WERI-Rb-1 (cell line): ENCODE measurements around the gene YIPF5.

Experiments used
- DNase-seq: peaks from one replicate; pipeline ENCODE4 v3.0.0-alpha.2; 2020
- H3K27ac ChIP-seq: fragments of 250-450 bp; sonication (Bioruptor Pico); 2 replicates; pipeline ENCODE4 v1.5.1; 2020; ENCODE audit warnings: mild to moderate bottlenecking, moderate library complexity
- H3K27me3 ChIP-seq: fragments of 250-450 bp; sonication (Bioruptor Pico); 2 replicates; pipeline ENCODE4 v1.5.1; 2021; ENCODE audit warnings: mild to moderate bottlenecking, low read depth, moderate library complexity; ENCODE audit not compliant: insufficient read depth, severe bottlenecking
- H3K36me3 ChIP-seq: fragments of 250-450 bp; sonication (Bioruptor Pico); 2 replicates; pipeline ENCODE4 v1.5.1; 2020; ENCODE audit warnings: mild to moderate bottlenecking, moderate library complexity
- H3K4me3 ChIP-seq: 2 replicates; pipeline ENCODE4 v1.5.1; 2011; ENCODE audit warnings: low read depth, mild to moderate bottlenecking, control low read depth, low read length
- H3K9me3 ChIP-seq: fragments of 250-450 bp; sonication (Bioruptor Pico); 2 replicates; pipeline ENCODE4 v1.5.1; 2021; ENCODE audit warnings: mild to moderate bottlenecking, moderate library complexity; ENCODE audit not compliant: severe bottlenecking
- TF ChIP-seq, protein P1 (sequence below): IDR thresholded peaks from 2 replicates; pipeline ENCODE4 v1.5.1; 2011; ENCODE audit warnings: low read depth, mild to moderate bottlenecking, control low read depth, inconsistent platforms, low read length

Gene YIPF5

DNA sequence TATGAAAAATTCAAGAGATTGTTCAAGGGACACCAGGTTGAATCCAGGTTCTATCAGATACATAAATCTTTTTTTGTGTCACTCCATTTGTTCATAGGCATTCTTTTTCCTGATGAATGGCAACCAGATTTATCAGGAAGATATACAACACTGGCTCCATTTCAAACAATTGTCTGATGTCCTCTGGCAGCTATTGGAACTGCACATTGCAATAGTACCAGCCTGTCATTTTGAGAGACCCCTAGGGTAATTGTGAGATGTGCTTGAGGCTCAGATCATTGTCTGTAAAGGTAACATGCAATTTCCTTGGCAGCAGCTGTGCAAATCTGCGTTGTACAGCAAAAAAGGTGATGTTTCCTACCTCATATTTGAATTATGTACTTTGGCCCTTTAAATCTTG lies 26.2 kb upstream of the YIPF5 start:
- no peak overlapping the region for H3K4me3 ChIP-seq
- no peaks in the 10 kb centered on the region for H3K9me3 ChIP-seq
- no peak for DNase-seq
- no peak overlapping the region for H3K27ac ChIP-seq
- TF ChIP-seq, protein P1, sequence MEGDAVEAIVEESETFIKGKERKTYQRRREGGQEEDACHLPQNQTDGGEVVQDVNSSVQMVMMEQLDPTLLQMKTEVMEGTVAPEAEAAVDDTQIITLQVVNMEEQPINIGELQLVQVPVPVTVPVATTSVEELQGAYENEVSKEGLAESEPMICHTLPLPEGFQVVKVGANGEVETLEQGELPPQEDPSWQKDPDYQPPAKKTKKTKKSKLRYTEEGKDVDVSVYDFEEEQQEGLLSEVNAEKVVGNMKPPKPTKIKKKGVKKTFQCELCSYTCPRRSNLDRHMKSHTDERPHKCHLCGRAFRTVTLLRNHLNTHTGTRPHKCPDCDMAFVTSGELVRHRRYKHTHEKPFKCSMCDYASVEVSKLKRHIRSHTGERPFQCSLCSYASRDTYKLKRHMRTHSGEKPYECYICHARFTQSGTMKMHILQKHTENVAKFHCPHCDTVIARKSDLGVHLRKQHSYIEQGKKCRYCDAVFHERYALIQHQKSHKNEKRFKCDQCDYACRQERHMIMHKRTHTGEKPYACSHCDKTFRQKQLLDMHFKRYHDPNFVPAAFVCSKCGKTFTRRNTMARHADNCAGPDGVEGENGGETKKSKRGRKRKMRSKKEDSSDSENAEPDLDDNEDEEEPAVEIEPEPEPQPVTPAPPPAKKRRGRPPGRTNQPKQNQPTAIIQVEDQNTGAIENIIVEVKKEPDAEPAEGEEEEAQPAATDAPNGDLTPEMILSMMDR = no peak
- no peaks in the 10 kb centered on the region for H3K36me3 ChIP-seq
- H3K27me3 ChIP-seq = no peaks in the 10 kb centered on the region

DNA sequence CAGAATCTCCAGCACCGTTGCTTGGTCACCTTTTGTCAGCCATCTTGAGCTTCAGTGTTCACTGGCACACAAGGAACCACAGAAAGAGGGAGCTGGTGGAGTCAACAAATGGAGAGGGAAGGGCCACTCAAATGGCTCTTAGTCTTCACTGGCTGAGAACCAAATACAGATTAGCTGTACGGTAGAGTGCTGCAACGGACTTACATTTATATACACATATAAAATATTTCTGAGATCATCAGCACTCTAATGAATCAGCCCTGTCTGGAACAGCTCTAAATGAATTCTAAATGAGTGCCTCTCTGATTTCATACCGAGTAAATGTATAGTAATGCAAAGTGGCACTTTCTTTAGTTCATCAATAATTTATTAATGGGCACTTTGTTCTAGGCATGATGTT lies 25.0 kb upstream of the YIPF5 start:
- TF ChIP-seq, protein P1 = no peak
- Histone ChIP-seq H3K27ac (no peak overlapping the region), H3K9me3 (no peaks in the 10 kb centered on the region), H3K4me3 (no peak overlapping the region), H3K36me3 (no peaks in the 10 kb centered on the region), H3K27me3 (no peaks in the 10 kb centered on the region)
- DNase-seq = no peak

DNA sequence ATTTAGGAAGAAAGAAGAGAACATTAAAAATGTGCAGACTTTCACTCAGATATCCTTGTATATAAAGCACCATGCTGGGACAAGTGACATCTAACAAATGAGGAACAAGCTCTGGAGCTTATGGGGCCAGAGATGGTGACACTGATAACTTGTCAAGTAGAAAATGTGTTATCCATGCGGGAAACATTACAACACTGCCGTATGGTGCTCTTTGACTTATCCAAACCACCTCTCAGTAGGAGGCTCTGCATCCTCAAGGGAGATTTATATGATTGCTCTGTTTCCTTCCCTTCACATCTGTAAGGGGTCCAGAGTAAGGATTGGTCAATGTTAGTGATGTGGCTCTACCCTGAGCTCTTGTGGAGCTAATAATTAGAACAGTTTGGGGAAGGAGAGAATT lies 23.7 kb upstream of the YIPF5 start:
- Histone ChIP-seq H3K27me3 (no peaks in the 10 kb centered on the region), H3K36me3 (no peaks in the 10 kb centered on the region), H3K4me3 (no peak overlapping the region), H3K27ac (no peak overlapping the region), H3K9me3 (no peaks in the 10 kb centered on the region)
- TF ChIP-seq, protein P1 = no peak
- DNase-seq = no peak

DNA sequence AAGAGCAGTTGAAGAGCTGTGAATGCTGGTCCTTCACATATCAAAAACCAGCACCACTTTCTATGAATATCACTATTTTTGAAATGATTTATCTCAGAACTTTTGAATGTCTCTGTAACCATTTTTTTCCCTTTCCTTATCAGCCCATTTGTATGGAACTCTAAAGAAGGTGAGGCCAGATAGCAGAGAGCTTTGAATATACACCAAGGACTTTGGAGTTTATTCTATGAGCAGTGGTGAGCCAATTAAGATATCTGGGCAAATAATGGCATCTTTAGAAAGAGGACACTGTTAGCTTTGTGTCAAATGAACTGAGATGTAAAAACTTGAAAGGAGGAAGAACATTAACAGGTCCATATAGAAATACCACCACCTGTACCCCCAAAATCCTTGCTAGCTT lies 22.2 kb upstream of the YIPF5 start:
- no peak overlapping the region for H3K27ac ChIP-seq
- no peaks in the 10 kb centered on the region for H3K9me3 ChIP-seq
- no peaks in the 10 kb centered on the region for H3K36me3 ChIP-seq
- H3K27me3 ChIP-seq = no peaks in the 10 kb centered on the region
- DNase-seq = no peak
- no peak overlapping the region for H3K4me3 ChIP-seq
- TF ChIP-seq, protein P1 = no peak

DNA sequence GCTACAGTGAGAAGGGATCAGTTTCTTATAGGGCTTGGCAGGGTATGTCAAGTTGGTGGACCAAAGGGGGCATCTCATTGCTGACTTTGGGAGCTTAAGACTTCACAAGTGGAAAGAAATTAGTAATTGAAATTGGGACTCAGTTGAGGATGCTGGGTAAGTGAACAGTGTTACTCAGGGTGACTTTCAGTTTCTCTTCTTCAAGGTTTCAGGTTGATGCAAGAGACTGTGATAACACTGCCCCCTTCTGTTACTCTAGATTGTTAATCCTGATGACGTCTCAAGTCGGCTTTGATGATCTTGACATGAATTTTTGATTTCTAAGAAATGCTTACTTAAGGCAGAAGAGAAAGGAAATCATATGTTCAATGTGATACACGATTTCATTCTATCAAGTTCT lies 21.5 kb upstream of the YIPF5 start:
- H3K9me3 ChIP-seq = no peaks in the 10 kb centered on the region
- no peak overlapping the region for H3K4me3 ChIP-seq
- H3K27me3 ChIP-seq = no peaks in the 10 kb centered on the region
- no peak overlapping the region for H3K27ac ChIP-seq
- TF ChIP-seq, protein P1 = peak; percentile 46; the same call in 1 of the 2 replicates
- DNase-seq = no peak
- H3K36me3 ChIP-seq = no peaks in the 10 kb centered on the region

DNA sequence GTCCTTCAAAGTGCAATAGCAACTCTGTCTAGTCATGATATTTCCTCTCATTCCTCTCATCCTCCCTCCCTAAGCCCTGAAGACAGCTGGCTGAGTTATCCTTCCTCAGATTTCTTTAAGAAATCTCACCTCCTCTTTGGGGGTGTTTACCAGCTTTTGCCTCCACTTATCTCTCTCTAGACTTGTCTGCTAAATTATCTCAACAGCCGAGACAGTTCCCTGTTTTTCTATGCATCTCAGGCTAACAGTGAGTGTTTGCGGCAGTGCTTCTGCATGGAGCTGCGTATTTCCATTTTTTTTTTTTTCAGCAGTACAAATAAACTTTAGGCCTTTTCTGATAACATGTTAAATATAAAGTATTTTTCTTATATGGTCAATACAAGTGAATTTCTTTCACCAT lies 21.1 kb upstream of the YIPF5 start:
- no peaks in the 10 kb centered on the region for H3K9me3 ChIP-seq
- no peaks in the 10 kb centered on the region for H3K27me3 ChIP-seq
- no peak for DNase-seq
- TF ChIP-seq, protein P1 = no peak
- H3K36me3 ChIP-seq = no peaks in the 10 kb centered on the region
- H3K27ac ChIP-seq = no peak overlapping the region
- H3K4me3 ChIP-seq = no peak overlapping the region
